ENCODE data around the gene IRS1.

IRS1 gene

GRCh38 chr2:226683944-226684562 is 115.6 kb downstream of the IRS1 start:
- no peak overlapping the region for H3K4me3 ChIP-seq (ENCODE audit: low read length)
- H4K20me1 ChIP-seq (ENCODE audit: insufficient read depth, low read length): no peaks in the 10 kb centered on the region
- TF ChIP-seq CTCF (IDR thresholded peaks at IDR 0.05; ENCODE audit: low read depth, low read length): no peak
- TF ChIP-seq EZH2phosphoT487 (IDR thresholded peaks at IDR 0.05; ENCODE audit: low read depth): no peak
- no peak overlapping the region for H3K9ac ChIP-seq (ENCODE audit: low read length)
- H3K27ac ChIP-seq (ENCODE audit: low read length): no peak overlapping the region
- no peaks in the 10 kb centered on the region for H3K27me3 ChIP-seq (ENCODE audit: low read depth, low read length)
- H2AFZ ChIP-seq (ENCODE audit: low read depth, low read length): no peak overlapping the region
- no peaks in the 10 kb centered on the region for H3K9me3 ChIP-seq (ENCODE audit: insufficient read depth, low read length)
- H3K4me1 ChIP-seq (ENCODE audit: low read length): no peaks in the 10 kb centered on the region
- H3K4me2 ChIP-seq (ENCODE audit: low read length): no peak overlapping the region
- no peaks in the 10 kb centered on the region for H3K79me2 ChIP-seq (ENCODE audit: low read length)
- H3K36me3 ChIP-seq (replicated peaks; ENCODE audit: low read depth, low read length): no peaks in the 10 kb centered on the region

GRCh38 chr2:226683196-226683595 is 116.4 kb downstream of the IRS1 start:
- Histone ChIP-seq H3K27me3 (ENCODE audit: low read depth, low read length) (no peaks in the 10 kb centered on the region), H3K4me1 (ENCODE audit: low read length) (no peaks in the 10 kb centered on the region), H3K27ac (ENCODE audit: low read length) (no peak overlapping the region), H4K20me1 (ENCODE audit: insufficient read depth, low read length) (no peaks in the 10 kb centered on the region), H3K79me2 (ENCODE audit: low read length) (no peaks in the 10 kb centered on the region), H2AFZ (ENCODE audit: low read depth, low read length) (no peak overlapping the region), H3K4me3 (ENCODE audit: low read length) (no peak overlapping the region), H3K9ac (ENCODE audit: low read length) (no peak overlapping the region), H3K36me3 (replicated peaks; ENCODE audit: low read depth, low read length) (no peaks in the 10 kb centered on the region), H3K9me3 (ENCODE audit: insufficient read depth, low read length) (no peaks in the 10 kb centered on the region), H3K4me2 (ENCODE audit: low read length) (no peak overlapping the region)
- TF ChIP-seq EZH2phosphoT487 (IDR thresholded peaks at IDR 0.05; ENCODE audit: low read depth): no peak
- no peak for TF ChIP-seq CTCF (IDR thresholded peaks at IDR 0.05; ENCODE audit: low read depth, low read length)
